ENCODE measurements around the gene TRIM49C. TPM values are rescaled to one million over a fixed set of nuclear protein-coding genes. Genes with fewer than 3 reads are reported as not detected.
"Not testable (repeated sequence)": the region's sequence is repeated elsewhere in the genome, so short reads cannot be mapped to it uniquely, and the experiment has no call there.

The TRIM49C gene, protein sequence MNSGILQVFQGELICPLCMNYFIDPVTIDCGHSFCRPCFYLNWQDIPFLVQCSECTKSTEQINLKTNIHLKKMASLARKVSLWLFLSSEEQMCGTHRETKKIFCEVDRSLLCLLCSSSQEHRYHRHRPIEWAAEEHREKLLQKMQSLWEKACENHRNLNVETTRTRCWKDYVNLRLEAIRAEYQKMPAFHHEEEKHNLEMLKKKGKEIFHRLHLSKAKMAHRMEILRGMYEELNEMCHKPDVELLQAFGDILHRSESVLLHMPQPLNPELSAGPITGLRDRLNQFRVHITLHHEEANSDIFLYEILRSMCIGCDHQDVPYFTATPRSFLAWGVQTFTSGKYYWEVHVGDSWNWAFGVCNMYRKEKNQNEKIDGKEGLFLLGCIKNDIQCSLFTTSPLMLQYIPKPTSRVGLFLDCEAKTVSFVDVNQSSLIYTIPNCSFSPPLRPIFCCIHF
- not detected in 2 replicates for total RNA-seq

DNA sequence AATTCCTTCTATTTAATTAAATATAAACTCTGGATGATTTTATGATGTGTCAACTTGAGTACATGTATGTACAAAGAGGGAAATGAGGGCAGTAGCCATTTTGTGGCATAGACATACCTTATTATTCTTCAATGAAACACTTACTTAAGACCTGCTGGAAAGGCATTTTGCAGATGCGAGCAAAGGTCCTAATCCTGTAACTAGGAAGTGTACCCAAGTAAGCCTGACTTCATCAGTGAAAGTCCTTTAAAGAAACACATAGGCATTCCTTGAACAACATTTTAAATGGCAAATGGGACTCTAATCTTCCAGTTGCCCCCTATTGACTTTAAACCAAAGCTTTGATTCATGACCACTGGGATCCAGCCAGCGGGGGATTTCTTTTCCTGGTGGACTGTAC is at the start of gene TRIM49C:
TRIM49C (plus strand) TSS at position 301 of the 400 bp plus-strand sequence. CDS start 4,106 bp downstream, outside the sequence.
- intact Hi-C loops (cut with micrococcal nuclease): not testable (repeated sequence)

DNA sequence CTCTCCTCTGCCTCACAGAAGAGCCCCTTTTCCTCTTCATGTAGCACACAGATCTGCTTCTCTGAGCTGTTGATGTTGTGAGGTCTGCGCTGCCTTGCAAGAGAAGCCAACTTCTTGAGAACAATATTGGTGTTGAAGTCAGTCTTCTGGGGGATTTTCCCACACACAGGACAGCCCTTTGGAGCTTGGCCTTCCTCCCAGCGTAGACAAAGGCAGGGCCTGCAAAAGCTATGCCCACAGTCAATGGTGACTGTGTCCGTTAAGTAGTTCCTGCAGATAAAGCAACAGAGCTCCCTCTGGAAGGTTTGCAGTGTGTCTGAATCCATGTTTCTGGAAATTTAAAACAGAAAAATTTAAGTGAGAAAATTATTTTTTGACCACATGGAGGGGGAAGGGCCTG is 6.7 kb upstream of the TRIM49C start:
- intact Hi-C loops (cut with micrococcal nuclease): not testable (repeated sequence)

DNA sequence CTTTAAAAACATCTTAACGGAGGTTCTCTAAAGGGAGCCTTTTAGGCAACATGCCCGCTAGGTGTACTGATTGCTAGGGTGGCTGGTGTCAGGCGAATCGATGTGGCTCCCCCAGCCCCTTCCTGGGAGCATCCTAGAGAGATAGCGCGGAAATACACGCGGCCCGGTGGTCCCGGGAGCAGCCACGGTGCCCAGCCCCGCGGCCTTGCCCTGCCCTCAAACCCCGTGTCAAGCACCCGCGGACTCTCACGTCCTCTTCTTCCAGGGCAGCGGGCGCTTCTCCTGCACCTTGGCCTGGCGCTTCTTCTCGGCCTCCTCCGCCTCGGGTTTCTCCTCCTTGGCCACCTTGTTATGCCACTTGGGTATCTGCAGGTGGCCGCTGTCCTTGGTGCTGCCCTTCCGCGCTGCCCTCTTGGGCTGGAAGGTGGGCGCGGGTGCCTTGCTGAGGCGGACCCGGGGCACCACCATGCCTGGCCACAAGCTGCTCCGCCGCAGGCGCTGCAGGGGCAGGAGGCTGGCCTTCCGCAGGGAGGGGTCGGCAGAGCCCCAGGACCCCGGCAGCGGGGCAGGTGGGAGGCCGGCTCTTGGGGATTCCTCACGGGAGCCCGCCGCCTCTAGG is 20.8 kb downstream of the TRIM49C start:
- intact Hi-C loops (cut with micrococcal nuclease): not testable (repeated sequence)

DNA sequence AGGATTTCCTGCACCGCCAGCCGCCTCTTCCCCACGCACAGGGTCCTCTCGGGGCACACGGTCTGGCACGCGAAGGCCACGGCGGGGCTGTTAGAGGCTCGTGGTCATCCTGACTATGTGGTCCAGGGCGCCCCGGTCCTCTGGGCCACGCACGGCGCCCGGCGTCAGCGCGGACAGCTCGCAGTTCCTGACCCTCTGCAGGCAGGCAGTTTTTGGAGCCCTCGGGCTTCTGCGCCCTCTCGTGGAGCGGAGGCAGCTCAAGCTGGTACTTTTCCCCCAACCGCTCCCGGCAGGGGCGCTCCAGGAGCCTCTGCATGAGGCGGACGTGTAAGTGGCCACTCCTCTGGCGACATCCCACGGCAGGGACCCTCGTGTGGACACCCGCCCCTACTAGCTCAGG is 21.4 kb downstream of the TRIM49C start:
- intact Hi-C loops (cut with micrococcal nuclease): not testable (repeated sequence)

DNA sequence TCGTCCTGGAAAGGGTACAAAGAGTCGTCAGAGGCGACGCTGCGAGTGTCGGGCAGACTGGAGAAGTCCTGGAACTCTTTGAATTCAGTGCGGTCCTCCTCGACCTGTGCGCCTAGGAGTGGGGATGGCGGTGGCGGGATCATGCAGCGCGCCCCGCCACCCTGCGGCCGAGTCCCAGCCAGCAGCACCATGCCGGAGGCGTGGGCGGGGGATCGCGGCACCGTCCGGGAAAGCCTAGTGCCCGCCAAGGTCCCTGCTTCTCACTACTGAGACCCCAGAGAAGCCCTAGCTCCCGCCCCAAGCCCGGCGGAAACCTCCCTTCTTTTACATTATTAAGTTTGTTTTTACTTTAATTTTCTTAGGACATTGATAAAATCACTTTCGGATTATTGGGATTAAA is 22.6 kb downstream of the TRIM49C start:
- intact Hi-C loops (cut with micrococcal nuclease): not testable (repeated sequence)

DNA sequence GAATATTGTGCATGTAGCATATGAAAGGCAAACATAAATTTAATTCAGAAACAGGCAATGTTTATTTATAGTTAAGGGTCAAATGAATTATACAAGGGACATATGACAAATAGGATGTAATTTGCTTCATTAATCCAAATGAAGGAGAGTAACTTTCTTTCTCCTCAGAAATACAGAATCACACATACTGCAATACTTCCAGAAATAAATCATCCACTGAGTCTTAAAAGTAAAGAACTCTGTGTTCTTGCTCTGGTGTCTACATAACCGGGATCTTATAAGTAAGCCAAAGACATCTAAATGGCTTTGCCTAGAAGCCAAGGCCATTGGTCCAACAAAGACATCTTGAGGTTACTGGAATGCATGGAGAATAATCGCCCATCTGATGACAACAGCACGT is 54.7 kb downstream of the TRIM49C start, which contains the start of gene UBTFL1:
UBTFL1 (plus strand) TSS at position 301 of the 400 bp plus-strand sequence; CDS start at position 301, 0 bp downstream.
- intact Hi-C loops (cut with micrococcal nuclease): not testable (repeated sequence)

DNA sequence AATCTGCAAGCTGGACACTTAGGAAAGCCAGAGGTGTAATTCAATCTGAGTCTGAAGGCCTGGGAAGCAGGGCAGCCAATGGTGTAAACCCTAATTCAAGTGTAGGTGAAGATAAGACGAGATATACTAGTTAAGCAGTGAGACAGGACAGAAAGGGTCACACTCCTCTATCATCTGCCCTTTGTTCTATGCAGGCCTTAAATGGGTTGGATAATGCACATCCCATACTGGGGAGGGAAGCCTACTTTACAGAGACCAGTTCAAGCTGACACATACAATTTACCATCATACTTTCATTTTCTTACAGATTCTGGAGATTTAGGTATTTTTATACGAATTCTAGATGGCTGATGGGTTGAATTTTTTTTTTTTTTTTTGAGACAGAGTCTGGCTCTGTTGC is 57.8 kb downstream of the TRIM49C start:
- intact Hi-C loops (cut with micrococcal nuclease): not testable (repeated sequence)

Other genes with a start within 250 kb of the TRIM49C start
- gene TRIM49, start 222.5 kb upstream of the TRIM49C start, total RNA-seq: not detected in 2 replicates
- gene TRIM64B, start 152.6 kb upstream of the TRIM49C start, total RNA-seq: not detected in 2 replicates
- gene TRIM49D1, start 108.9 kb upstream of the TRIM49C start, total RNA-seq: not detected in 2 replicates
- gene TRIM49D2, start 107.0 kb upstream of the TRIM49C start, total RNA-seq: not detected in 2 replicates
- gene TRIM64, start 65.1 kb upstream of the TRIM49C start, total RNA-seq: not detected in 2 replicates
- not detected in 2 replicates for gene UBTFL1, start 54.8 kb downstream of the TRIM49C start, total RNA-seq
- not detected in 2 replicates for gene NAALAD2, start 103.6 kb downstream of the TRIM49C start, total RNA-seq
- 76.6 and 80.7 TPM in 2 replicates for gene CHORDC1, start 191.9 kb downstream of the TRIM49C start, total RNA-seq